Measurements from ENCODE around the gene DSCAML1.

DSCAML1 gene

DNA sequence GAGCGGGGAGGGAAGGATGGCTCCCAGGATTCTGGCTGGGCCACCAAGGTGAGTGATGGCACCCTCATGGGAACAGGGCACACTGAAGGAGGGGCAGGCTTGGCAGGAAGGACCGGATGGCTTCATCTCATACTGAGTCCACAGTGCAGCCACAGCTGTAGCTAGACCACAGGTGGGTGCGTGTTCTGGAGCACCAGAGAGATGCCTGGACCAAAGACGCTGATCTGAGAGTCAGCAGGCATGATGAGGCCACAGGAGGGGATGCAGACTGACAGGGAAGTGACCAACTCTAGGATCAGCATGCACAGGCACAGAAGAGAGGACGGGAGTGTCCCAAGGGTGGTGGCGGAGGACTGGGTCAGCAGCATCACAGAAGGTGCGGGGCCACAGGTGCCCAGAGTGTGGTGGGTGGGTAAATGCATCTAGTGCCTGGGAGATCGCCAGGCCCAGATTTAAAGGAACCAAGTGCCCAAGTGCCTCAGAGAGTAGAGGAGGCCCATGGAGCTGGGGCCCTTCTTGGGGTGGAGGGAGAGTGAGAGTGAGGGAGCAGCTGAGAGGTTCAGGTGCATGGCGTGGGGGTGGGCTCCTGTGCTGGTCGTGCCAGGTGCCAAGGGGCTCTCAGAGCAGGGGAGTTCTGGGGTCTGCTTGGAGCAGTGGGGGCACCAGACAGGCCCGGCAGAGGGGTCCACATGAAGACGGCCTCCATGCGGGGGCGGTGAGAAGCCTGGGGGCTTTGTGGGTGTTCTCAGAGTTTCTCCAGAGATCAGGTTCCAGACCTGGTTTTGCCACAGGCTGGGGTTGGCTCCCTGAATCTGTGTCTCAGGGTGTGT lies 355.7 kb downstream of the DSCAML1 start:
- no peak for DNase-seq (ENCODE audit: extremely low read depth, low read depth)
- H3K4me3 ChIP-seq (replicated peaks; ENCODE audit: low read depth, low read length), result no peak overlapping the region
- TF ChIP-seq, protein P1, sequence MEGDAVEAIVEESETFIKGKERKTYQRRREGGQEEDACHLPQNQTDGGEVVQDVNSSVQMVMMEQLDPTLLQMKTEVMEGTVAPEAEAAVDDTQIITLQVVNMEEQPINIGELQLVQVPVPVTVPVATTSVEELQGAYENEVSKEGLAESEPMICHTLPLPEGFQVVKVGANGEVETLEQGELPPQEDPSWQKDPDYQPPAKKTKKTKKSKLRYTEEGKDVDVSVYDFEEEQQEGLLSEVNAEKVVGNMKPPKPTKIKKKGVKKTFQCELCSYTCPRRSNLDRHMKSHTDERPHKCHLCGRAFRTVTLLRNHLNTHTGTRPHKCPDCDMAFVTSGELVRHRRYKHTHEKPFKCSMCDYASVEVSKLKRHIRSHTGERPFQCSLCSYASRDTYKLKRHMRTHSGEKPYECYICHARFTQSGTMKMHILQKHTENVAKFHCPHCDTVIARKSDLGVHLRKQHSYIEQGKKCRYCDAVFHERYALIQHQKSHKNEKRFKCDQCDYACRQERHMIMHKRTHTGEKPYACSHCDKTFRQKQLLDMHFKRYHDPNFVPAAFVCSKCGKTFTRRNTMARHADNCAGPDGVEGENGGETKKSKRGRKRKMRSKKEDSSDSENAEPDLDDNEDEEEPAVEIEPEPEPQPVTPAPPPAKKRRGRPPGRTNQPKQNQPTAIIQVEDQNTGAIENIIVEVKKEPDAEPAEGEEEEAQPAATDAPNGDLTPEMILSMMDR (IDR thresholded peaks at IDR 0.05; ENCODE audit: low read depth, low read length, missing control alignments), result no peak

GRCh38 chr11:117440258-117440657 lies 356.8 kb downstream of the DSCAML1 start:
- no peak for DNase-seq (ENCODE audit: extremely low read depth, low read depth)
- H3K4me3 ChIP-seq (replicated peaks; ENCODE audit: low read depth, low read length), result no peak overlapping the region
- TF ChIP-seq, protein P1 (IDR thresholded peaks at IDR 0.05; ENCODE audit: low read depth, low read length, missing control alignments), result no peak

- DNase-seq (ENCODE audit: extremely low read depth, low read depth), result no peak
- no peak overlapping the region for H3K4me3 ChIP-seq (replicated peaks; ENCODE audit: low read depth, low read length)
- TF ChIP-seq, protein P1 (IDR thresholded peaks at IDR 0.05; ENCODE audit: low read depth, low read length, missing control alignments), result no peak
These were observed 357.8 kb downstream of the DSCAML1 start for GRCh38 chr11:117439256-117439655.

GRCh38 chr11:117438371-117439000 lies 358.5 kb downstream of the DSCAML1 start:
- no peak for DNase-seq (ENCODE audit: extremely low read depth, low read depth)

DNA sequence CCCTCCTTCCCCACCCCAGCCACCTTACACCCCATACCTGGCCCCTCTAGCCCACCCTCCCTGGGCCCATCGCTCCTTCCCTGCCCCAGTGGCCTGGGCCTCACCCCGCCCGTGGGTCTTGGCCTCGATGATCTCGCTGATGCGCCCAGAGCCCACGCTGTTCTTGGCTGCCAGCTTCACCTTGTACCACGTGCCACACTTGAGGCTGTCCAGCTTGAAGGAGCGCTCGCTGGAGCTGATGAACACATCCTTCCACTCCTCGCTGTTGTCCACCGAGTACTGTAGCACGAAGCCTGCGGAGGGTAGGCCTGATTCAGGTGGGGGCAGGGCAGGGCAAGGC lies 359.3 kb downstream of the DSCAML1 start:
- TF ChIP-seq, protein P1 (IDR thresholded peaks at IDR 0.05; ENCODE audit: low read depth, low read length, missing control alignments), result no peak
- no peak overlapping the region for H3K4me3 ChIP-seq (replicated peaks; ENCODE audit: low read depth, low read length)
- no peak for DNase-seq (ENCODE audit: extremely low read depth, low read depth)

More at GRCh38 chr11:117438371-117439000, 358.5 kb downstream of the DSCAML1 start:
- TF ChIP-seq, protein P1 (IDR thresholded peaks at IDR 0.05; ENCODE audit: low read depth, low read length, missing control alignments), result no peak
- H3K4me3 ChIP-seq (replicated peaks; ENCODE audit: low read depth, low read length), result no peak overlapping the region

GRCh38 chr11:117437041-117437790 lies 359.8 kb downstream of the DSCAML1 start:
- DNase-seq (ENCODE audit: extremely low read depth, low read depth), result no peak
- TF ChIP-seq, protein P1 (IDR thresholded peaks at IDR 0.05; ENCODE audit: low read depth, low read length, missing control alignments), result no peak
- no peak overlapping the region for H3K4me3 ChIP-seq (replicated peaks; ENCODE audit: low read depth, low read length)
